GM21723 (cell line): ENCODE data around the gene UFL1.

Experiments used
- ATAC-seq: cut with Tn5 transposase; IDR thresholded peaks from one replicate; pipeline ENCODE4 v1.9.1; 2021; ENCODE audit warnings: mild to moderate bottlenecking, moderate library complexity; ENCODE audit not compliant: unreplicated experiment

UFL1 gene

DNA sequence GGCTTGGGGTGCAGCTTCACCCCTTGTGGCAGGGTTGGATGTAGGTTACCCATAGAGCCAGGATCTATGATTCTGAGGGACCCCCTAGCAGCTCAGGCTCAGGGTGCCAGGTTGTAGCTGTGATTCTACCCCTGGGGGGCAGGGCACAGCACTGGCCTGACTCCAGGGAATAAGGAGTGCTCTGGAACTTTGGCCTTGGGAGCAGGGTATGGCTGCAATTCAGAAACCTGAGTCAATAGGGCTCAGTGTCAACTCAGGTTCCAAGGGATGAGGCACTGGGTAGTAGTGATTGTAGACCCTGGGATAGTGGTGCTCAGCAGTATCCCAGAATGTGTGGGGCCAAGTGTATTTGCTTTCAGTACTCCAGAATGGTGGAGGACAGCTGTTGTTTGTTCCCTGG, 49.9 kb downstream of the UFL1 start:
- no peak for ATAC-seq

DNA sequence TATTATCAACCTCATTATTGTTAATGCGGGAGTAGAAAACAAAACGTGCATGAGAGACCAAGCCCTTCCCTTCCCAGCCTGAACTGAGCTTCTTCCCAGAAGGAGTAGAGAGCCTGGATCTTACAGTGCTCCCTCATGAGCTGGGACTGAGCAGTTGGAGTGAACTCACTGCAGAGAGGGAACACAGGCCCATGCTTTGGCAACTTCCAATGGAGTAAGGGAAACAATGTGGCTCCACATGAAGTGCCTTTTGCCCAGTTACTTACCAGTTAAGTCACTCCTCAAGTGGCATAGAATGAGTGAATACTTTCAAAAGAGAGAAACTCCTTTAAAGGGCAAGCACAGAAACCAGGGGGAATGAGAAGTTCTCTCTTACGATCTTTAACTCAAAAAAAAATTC, 53.8 kb downstream of the UFL1 start:
- no peak for ATAC-seq

DNA sequence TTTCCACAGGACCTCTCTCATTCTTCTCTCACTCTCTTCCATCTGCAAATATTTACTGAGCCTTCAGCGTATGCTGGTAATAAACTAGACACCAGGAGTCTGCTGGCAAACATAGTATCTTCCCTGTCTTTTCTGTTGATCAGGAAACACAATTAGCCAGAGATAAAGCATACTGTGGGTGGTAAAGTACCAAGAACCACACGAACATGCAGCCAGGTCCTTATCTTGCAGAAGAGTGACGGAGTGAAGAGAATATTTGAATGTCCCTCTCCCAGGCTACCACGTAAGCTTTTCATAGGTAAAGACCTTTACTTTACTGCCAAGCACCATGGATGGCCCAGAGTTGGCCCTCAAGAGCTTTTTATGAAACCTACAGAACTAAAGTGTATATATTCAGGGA, 54.6 kb downstream of the UFL1 start:
- no peak for ATAC-seq

DNA sequence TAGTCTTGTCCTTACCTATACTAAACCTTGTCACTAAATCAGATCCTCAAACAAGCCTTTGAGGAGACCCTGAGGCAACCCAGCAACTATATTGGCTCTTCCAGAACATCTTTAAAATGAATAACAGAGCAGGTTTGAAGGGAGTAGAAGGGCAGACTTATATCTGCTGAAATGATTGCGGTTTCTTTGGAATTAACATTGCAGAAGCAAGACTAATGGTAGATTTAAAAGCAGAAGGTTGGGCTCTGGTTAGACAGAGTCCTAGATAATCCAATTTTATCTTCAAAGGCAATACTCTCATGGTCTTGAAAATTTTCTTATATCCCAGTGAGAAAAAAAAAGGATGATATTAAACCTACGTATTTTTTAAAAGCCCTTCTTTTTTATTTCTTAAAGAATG, 60.4 kb downstream of the UFL1 start:
- ATAC-seq, result no peak

DNA sequence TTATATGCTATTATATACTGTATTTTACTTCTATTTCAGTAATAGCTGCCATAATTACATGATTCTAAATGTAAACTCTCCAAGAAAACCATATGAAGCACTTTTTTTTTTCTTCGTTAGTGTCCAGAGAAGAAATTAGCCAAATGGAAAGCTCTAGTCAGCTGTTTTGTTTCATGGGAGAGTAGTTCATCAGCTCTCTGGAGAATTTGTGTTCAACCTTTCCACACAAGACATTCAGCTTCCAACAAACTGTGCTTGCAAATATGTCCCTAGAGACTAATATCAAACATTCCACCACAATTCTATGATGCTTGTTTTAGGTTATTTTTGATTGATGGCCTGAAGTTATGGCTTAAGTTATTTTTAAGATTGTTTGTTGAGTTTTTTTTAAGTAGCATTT, 60.8 kb downstream of the UFL1 start:
- no peak for ATAC-seq

DNA sequence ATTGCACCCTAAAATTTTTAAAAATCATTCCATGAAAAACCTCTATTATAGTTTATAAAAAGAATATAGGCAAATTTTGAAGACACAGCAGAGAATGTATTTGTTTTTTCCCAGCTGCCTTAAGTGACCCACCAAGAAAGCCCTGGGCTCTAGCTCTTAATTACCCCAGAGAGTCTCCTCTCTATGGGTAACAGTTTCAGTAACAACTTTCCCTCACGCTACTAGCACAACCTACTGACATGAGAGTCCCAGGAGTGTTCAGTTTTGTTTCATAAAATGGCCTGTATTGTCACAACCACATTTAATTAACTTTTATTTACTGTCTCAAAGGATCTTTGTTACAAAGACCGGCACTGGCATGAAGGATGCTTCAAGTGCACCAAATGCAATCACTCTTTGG, 82.8 kb downstream of the UFL1 start:
- ATAC-seq, result no peak
